GM12878 (cell line): ENCODE results near the gene ESYT3. TPM values are rescaled to one million over a fixed set of nuclear protein-coding genes. Genes with fewer than 3 reads are reported as not detected.

ENCODE experiments used
- ATAC-seq: fragments of 200-7000 bp; cut with Tn5 transposase; 3 replicates; pipeline ENCODE4 v1.9.1; 2020; ENCODE audit warnings: mild to moderate bottlenecking, moderate library complexity
- BruUV-seq: library from RNA; stranded (reverse); fragments of 400-500 nt; replicated peaks from 2 replicates; lab custom pipeline; 2021; lab: Mats Ljungman, UMichigan
- CTCF ChIA-PET: fragments of 300-600 bp; sonication (Branson Sonifier 250); formaldehyde crosslinking; extraction: SDS; loops from one replicate; lab custom pipeline; 2021; ENCODE audit warnings: inconsistent platforms; lab: Yijun Ruan, JAX
- POLR2A ChIA-PET: fragments of 350-600 bp; formaldehyde crosslinking; extraction: SDS; loops from one replicate; lab custom pipeline; 2021; ENCODE audit warnings: inconsistent platforms; lab: Charles Lee
- RAD21 ChIA-PET: fragments of 300-600 bp; sonication (Branson Sonifier 250); formaldehyde crosslinking; loops from one replicate; lab custom pipeline; 2023; ENCODE audit warnings: antibody characterized with exemption; ENCODE audit not compliant: unreplicated experiment; lab: Charles Lee
- SMC1A ChIA-PET: fragments of 300-600 bp; sonication (Branson Sonifier 250); formaldehyde crosslinking; loops from one replicate; lab custom pipeline; 2023; ENCODE audit not compliant: unreplicated experiment, uncharacterized antibody; lab: Charles Lee
- DNase-seq: peaks from one replicate; pipeline ENCODE4 v3.0.0-alpha.2; 2011; ENCODE audit warnings: low read depth, low spot score
- FAIRE-seq: peaks from 3 replicates; lab custom pipeline; 2011; peaks lifted over from hg19 to GRCh38; lab: Jason Lieb, UNC
- H2AFZ ChIP-seq: 2 replicates; pipeline ENCODE4 v1.6.0; 2011; ENCODE audit warnings: low read depth, low read length, control low read depth; ENCODE audit not compliant: control insufficient read depth
- H3K27ac ChIP-seq: 2 replicates; pipeline ENCODE4 v1.5.1; 2011; ENCODE audit warnings: control low read depth; ENCODE audit not compliant: control insufficient read depth, insufficient read depth
- H3K27me3 ChIP-seq, 2 experiments: replicated peaks in 1 of 2; 2 replicates each; pipeline versions ENCODE4 v1.6.0 to v1.6.1; 2011; ENCODE audit warnings: low read length in 1 of 2; ENCODE audit not compliant: control insufficient read depth in 2 of 2, insufficient read depth in 2 of 2
- H3K36me3 ChIP-seq, 2 experiments: 2 replicates each; pipeline ENCODE4 v1.5.1; 2011; ENCODE audit warnings: low read length in 1 of 2; ENCODE audit not compliant: control insufficient read depth in 2 of 2, insufficient read depth in 2 of 2
- H3K4me1 ChIP-seq: 2 replicates; pipeline ENCODE4 v1.6.1; 2011; ENCODE audit warnings: mild to moderate bottlenecking, low read length, moderate library complexity, mixed read lengths; ENCODE audit not compliant: control insufficient read depth, insufficient read depth
- H3K4me2 ChIP-seq: 2 replicates; pipeline ENCODE4 v1.6.0; 2011; ENCODE audit warnings: control low read depth; ENCODE audit not compliant: control insufficient read depth, insufficient read depth
- H3K4me3 ChIP-seq: fragments of 200-600 bp; sonication (generic); 2 replicates; pipeline ENCODE4 v1.5.1; 2016
- H3K79me2 ChIP-seq: 2 replicates; pipeline ENCODE4 v1.6.0; 2011; ENCODE audit warnings: low read length; ENCODE audit not compliant: control insufficient read depth, insufficient read depth
- H3K9ac ChIP-seq: 2 replicates; pipeline ENCODE4 v1.8.0; 2011; ENCODE audit warnings: low read length, control low read depth, mixed read lengths; ENCODE audit not compliant: control insufficient read depth, insufficient read depth
- H3K9me3 ChIP-seq: replicated peaks from 3 replicates; pipeline ENCODE4 v1.5.1; 2011; ENCODE audit warnings: mild to moderate bottlenecking, low read length; ENCODE audit not compliant: control insufficient read depth, insufficient read depth
- H4K20me1 ChIP-seq: 2 replicates; pipeline ENCODE4 v1.6.0; 2011; ENCODE audit not compliant: control insufficient read depth, insufficient read depth
- DPF2 ChIP-seq: fragments of 450-650 bp; IDR thresholded peaks from 2 replicates; pipeline ENCODE4 v1.6.1; 2017; ENCODE audit warnings: mild to moderate bottlenecking
- HDAC2 ChIP-seq: fragments of 200-600 bp; sonication (generic); IDR thresholded peaks from 2 replicates; pipeline ENCODE4 v1.6.1; 2017
- MTA2 ChIP-seq: fragments of 450-650 bp; IDR thresholded peaks from 2 replicates; pipeline ENCODE4 v1.6.1; 2016; ENCODE audit warnings: low read depth, mild to moderate bottlenecking, moderate library complexity
- MXI1 ChIP-seq: fragments of 150-350 bp; IDR thresholded peaks from 2 replicates; pipeline ENCODE4 v1.6.1; 2011; ENCODE audit warnings: low read depth, mild to moderate bottlenecking, inconsistent platforms, low read length, improper control_type of control experiment
- RAD51 ChIP-seq: fragments of 450-650 bp; IDR thresholded peaks from 2 replicates; pipeline ENCODE4 v1.6.1; 2016; ENCODE audit warnings: moderate library complexity, mild to moderate bottlenecking, inconsistent platforms
- SIX5 ChIP-seq: IDR thresholded peaks from 2 replicates; pipeline ENCODE4 v1.6.1; 2011; ENCODE audit warnings: mild to moderate bottlenecking, low read depth, low read length, moderate library complexity; ENCODE audit not compliant: severe bottlenecking
- WGBS: methylation state at CpG from one replicate; pipeline ENCODE4 v1.1.6; 2016; ENCODE audit warnings: low lambda C conversion rate; ENCODE audit not compliant: insufficient replicate concordance, insufficient coverage; ENCODE audit errors: missing lambda C conversion rate; 5-methylcytosine and 5-hydroxymethylcytosine counted together
- in situ Hi-C: fragments of 300-500 bp; cut with MboI; formaldehyde crosslinking; loops from 9 replicates; pipeline ENCODE4 v1.14.3; 2018; ENCODE audit warnings: mixed read lengths
- intact Hi-C: fragments of 100-400 bp; cut with micrococcal nuclease; formaldehyde crosslinking; loops from one replicate; pipeline ENCODE4 v1.14.2; 2022; ENCODE audit not compliant: unreplicated experiment
- polyA plus RNA-seq, 11 experiments: library from polyadenylated mRNA; depleted of rRNA in 4 of 11; unstranded in 6 of 11; stranded (reverse) in 5 of 11; fragments of >200 nt; fragmentation: Nextera tagmentation in 4 of 11; fragmentation: Illumina TruSeq in 1 of 11; extraction: Ambion mirVana in 4 of 11; extraction: Trizol in 1 of 11; gene quantifications; 1 replicate in 1 of 11; 2 replicates in 10 of 11; pipeline versions ENCODE4 v1.2.1 to v1.2.3, GENCODE V29; 2011 to 2016; ENCODE audit warnings: inconsistent platforms in 2 of 11, missing spikeins in 2 of 11, low read depth in 1 of 11
- total RNA-seq, 4 experiments: library from RNA; depleted of rRNA in 3 of 4; stranded (reverse); fragments of >200 nt in 3 of 4; fragmentation: Illumina TruSeq in 1 of 4; extraction: Trizol in 1 of 4; gene quantifications; 2 replicates each; pipeline versions ENCODE4 v1.2.1 to v1.2.3, GENCODE V29; 2013 to 2021
- TF ChIP-seq, protein P1 (sequence below): fragments of 450-650 bp; IDR thresholded peaks from 2 replicates; pipeline ENCODE4 v1.6.1; 2017; ENCODE audit warnings: low read depth, mild to moderate bottlenecking, moderate library complexity
- TF ChIP-seq, protein P2 (sequence below): fragments of 450-650 bp; conservative IDR thresholded peaks from 2 replicates; pipeline ENCODE4 v1.6.1; 2017; ENCODE audit warnings: mild to moderate bottlenecking, moderate library complexity
- TF ChIP-seq, protein P3 (sequence below): fragments of 450-650 bp; IDR thresholded peaks from 2 replicates; pipeline ENCODE4 v1.6.1; 2017; ENCODE audit warnings: mild to moderate bottlenecking
- TF ChIP-seq, protein P4 (sequence below): fragments of 450-650 bp; IDR thresholded peaks from 2 replicates; pipeline ENCODE4 v1.6.1; 2017; ENCODE audit warnings: mild to moderate bottlenecking, low read depth, inconsistent platforms; ENCODE audit not compliant: poor library complexity, severe bottlenecking

Gene ESYT3
- total and polyA plus RNA-seq, 10 of the 15 experiments (the other 5 are each of a cell fraction or from before 2014, with no cell fraction given), result not detected

DNA sequence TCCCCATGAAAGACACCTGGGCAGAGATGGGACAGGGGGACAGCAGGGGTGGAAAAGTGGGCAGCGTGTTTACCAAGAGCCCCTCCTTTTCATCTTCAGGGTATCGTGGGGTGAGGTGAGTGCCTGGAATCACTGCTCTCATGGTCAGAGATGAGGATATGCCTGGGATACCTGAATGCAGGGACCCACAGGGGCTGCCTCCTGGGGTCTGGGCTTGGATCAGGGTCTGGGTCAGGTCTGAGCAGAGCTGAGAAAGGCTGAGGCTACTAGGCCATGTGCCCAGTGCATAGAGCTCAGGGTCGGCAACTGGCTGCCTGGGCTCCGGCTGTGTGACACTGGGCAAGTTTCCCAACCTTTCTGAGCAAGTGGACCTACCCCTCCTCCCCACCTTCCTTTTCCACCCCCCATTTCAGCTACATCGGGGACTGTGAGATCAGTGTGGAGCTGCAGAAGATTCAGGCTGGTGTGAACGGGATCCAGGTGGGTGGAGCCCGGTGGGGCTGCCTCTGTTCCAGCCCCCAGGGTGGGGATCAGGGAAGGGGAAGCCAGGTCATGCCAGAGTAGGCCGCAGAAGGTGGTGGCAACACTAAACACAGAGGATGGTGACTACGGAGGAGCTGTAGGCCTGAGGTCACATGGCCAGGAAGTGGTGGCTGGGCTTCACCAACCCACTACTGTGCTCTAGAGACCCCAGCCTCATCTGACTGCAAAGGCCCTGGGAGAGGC lies 24.5 kb downstream of the ESYT3 start:
- SMC1A ChIA-PET, result no interaction called here
- in situ Hi-C loops, result no loop called here
- Histone ChIP-seq H3K4me1 (no peaks in the 10 kb centered on the region), H2AFZ (no peak overlapping the region), H3K9me3 (no peaks in the 10 kb centered on the region), H3K79me2 (no peaks in the 10 kb centered on the region), H3K27ac (no peak overlapping the region), H3K27me3 (no peaks in the 10 kb centered on the region; a peak in 2 of 4 replicates), H3K36me3 (no peaks in the 10 kb centered on the region), H3K4me2 (no peak overlapping the region), H4K20me1 (no peaks in the 10 kb centered on the region), H3K9ac (no peak overlapping the region), H3K4me3 (no peak overlapping the region)
- 20% methylated on average over 9 of the region's 9 CpGs for WGBS
- CTCF ChIA-PET, result no interaction called here
- intact Hi-C loops, result no loop called here
- TF ChIP-seq, protein P1, sequence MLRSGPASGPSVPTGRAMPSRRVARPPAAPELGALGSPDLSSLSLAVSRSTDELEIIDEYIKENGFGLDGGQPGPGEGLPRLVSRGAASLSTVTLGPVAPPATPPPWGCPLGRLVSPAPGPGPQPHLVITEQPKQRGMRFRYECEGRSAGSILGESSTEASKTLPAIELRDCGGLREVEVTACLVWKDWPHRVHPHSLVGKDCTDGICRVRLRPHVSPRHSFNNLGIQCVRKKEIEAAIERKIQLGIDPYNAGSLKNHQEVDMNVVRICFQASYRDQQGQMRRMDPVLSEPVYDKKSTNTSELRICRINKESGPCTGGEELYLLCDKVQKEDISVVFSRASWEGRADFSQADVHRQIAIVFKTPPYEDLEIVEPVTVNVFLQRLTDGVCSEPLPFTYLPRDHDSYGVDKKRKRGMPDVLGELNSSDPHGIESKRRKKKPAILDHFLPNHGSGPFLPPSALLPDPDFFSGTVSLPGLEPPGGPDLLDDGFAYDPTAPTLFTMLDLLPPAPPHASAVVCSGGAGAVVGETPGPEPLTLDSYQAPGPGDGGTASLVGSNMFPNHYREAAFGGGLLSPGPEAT, result no peak
- TF ChIP-seq HDAC2 (no peak), MTA2 (no peak), RAD51 (no peak), MXI1 (no peak), DPF2 (no peak), SIX5 (no peak)
- TF ChIP-seq, protein P2, sequence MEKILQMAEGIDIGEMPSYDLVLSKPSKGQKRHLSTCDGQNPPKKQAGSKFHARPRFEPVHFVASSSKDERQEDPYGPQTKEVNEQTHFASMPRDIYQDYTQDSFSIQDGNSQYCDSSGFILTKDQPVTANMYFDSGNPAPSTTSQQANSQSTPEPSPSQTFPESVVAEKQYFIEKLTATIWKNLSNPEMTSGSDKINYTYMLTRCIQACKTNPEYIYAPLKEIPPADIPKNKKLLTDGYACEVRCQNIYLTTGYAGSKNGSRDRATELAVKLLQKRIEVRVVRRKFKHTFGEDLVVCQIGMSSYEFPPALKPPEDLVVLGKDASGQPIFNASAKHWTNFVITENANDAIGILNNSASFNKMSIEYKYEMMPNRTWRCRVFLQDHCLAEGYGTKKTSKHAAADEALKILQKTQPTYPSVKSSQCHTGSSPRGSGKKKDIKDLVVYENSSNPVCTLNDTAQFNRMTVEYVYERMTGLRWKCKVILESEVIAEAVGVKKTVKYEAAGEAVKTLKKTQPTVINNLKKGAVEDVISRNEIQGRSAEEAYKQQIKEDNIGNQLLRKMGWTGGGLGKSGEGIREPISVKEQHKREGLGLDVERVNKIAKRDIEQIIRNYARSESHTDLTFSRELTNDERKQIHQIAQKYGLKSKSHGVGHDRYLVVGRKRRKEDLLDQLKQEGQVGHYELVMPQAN, result no peak
- TF ChIP-seq, protein P3, sequence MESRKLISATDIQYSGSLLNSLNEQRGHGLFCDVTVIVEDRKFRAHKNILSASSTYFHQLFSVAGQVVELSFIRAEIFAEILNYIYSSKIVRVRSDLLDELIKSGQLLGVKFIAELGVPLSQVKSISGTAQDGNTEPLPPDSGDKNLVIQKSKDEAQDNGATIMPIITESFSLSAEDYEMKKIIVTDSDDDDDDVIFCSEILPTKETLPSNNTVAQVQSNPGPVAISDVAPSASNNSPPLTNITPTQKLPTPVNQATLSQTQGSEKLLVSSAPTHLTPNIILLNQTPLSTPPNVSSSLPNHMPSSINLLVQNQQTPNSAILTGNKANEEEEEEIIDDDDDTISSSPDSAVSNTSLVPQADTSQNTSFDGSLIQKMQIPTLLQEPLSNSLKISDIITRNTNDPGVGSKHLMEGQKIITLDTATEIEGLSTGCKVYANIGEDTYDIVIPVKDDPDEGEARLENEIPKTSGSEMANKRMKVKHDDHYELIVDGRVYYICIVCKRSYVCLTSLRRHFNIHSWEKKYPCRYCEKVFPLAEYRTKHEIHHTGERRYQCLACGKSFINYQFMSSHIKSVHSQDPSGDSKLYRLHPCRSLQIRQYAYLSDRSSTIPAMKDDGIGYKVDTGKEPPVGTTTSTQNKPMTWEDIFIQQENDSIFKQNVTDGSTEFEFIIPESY, result no peak
- TF ChIP-seq, protein P4, sequence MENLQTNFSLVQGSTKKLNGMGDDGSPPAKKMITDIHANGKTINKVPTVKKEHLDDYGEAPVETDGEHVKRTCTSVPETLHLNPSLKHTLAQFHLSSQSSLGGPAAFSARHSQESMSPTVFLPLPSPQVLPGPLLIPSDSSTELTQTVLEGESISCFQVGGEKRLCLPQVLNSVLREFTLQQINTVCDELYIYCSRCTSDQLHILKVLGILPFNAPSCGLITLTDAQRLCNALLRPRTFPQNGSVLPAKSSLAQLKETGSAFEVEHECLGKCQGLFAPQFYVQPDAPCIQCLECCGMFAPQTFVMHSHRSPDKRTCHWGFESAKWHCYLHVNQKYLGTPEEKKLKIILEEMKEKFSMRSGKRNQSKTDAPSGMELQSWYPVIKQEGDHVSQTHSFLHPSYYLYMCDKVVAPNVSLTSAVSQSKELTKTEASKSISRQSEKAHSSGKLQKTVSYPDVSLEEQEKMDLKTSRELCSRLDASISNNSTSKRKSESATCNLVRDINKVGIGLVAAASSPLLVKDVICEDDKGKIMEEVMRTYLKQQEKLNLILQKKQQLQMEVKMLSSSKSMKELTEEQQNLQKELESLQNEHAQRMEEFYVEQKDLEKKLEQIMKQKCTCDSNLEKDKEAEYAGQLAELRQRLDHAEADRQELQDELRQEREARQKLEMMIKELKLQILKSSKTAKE, result no peak
- RAD21 ChIA-PET, result interaction anchor here (0.6 to 0.8 kb wide), 2 partner anchors 455 to 498 kb away, joined by 3 read pairs; no protein-coding TSS in a partner anchor
- POLR2A ChIA-PET, result no interaction called here
- FAIRE-seq (no peak), DNase-seq (no peak), ATAC-seq (no peak)
- BruUV-seq, result no TSS peak
